NCI-H526 treated with DMSO at 0.1 percent for 48 hours (cell line): Measurements from ENCODE around the gene ENTPD8.
"Not testable (repeated sequence)": the region's sequence is repeated elsewhere in the genome, so short reads cannot be mapped to it uniquely, and the experiment has no call there.

ENCODE experiments used
- DNase-seq: peaks from one replicate; lab custom pipeline; 2025; lab: John Stamatoyannopoulos, UW

Gene ENTPD8

GRCh38 chr9:137394866-137395665 is 46.1 kb downstream of the ENTPD8 start:
- DNase-seq = no peak

- no peak for DNase-seq
Measured at GRCh38 chr9:137393176-137394150, 47.7 kb downstream of the ENTPD8 start.

- no peak for DNase-seq
Measured at GRCh38 chr9:137392232-137393007, 48.7 kb downstream of the ENTPD8 start.

GRCh38 chr9:137391411-137391754 is 49.8 kb downstream of the ENTPD8 start:
- DNase-seq = no peak

GRCh38 chr9:137390553-137391410 is 50.4 kb downstream of the ENTPD8 start:
- peak; percentile 2 for DNase-seq

GRCh38 chr9:137389428-137389746 is 51.8 kb downstream of the ENTPD8 start:
- DNase-seq = no peak

- DNase-seq = no peak
Measured at GRCh38 chr9:137388589-137389427, 52.3 kb downstream of the ENTPD8 start.

GRCh38 chr9:137387891-137388560 is 53.1 kb downstream of the ENTPD8 start:
- no peak for DNase-seq

GRCh38 chr9:137387114-137387890 is 53.9 kb downstream of the ENTPD8 start:
- no peak for DNase-seq

- DNase-seq = not testable (repeated sequence)
Measured at GRCh38 chr9:137386507-137387113, 54.5 kb downstream of the ENTPD8 start.

- DNase-seq = no peak
Measured at GRCh38 chr9:137385061-137385655, 56.0 kb downstream of the ENTPD8 start.
